OCI-LY7 (cell line): ENCODE data around the gene CCHCR1.

Experiments used
- EZH2phosphoT487 ChIP-seq: fragments of 200-600 bp; sonication (generic); IDR thresholded peaks from 2 replicates; pipeline ENCODE4 v1.6.1; 2018; ENCODE audit warnings: low read depth, borderline replicate concordance, mild to moderate bottlenecking, mixed run types, antibody characterized with exemption, low read length, moderate library complexity, mixed read lengths
- TF ChIP-seq, protein P1 (sequence below): fragments of 200-600 bp; sonication (generic); conservative IDR thresholded peaks from 2 replicates; pipeline ENCODE4 v1.5.1; 2014; ENCODE audit warnings: mild to moderate bottlenecking, antibody characterized with exemption, low read length, moderate library complexity, mixed read lengths

- TF ChIP-seq, protein P1, sequence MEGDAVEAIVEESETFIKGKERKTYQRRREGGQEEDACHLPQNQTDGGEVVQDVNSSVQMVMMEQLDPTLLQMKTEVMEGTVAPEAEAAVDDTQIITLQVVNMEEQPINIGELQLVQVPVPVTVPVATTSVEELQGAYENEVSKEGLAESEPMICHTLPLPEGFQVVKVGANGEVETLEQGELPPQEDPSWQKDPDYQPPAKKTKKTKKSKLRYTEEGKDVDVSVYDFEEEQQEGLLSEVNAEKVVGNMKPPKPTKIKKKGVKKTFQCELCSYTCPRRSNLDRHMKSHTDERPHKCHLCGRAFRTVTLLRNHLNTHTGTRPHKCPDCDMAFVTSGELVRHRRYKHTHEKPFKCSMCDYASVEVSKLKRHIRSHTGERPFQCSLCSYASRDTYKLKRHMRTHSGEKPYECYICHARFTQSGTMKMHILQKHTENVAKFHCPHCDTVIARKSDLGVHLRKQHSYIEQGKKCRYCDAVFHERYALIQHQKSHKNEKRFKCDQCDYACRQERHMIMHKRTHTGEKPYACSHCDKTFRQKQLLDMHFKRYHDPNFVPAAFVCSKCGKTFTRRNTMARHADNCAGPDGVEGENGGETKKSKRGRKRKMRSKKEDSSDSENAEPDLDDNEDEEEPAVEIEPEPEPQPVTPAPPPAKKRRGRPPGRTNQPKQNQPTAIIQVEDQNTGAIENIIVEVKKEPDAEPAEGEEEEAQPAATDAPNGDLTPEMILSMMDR = no peak
- TF ChIP-seq EZH2phosphoT487 = no peak
Observed at GRCh38 chr6:31111712-31112111, 45.9 kb downstream of the CCHCR1 start.
